Osteocyte (in vitro differentiated cells): ENCODE measurements around the gene CLECL1. TPM values are rescaled to one million over a fixed set of nuclear protein-coding genes. Genes with fewer than 3 reads are reported as not detected.
"Not testable (repeated sequence)": the region's sequence is repeated elsewhere in the genome, so short reads cannot be mapped to it uniquely, and the experiment has no call there.

Source experiments
- DNase-seq: peaks from one replicate; pipeline ENCODE4 v3.0.0; 2021; ENCODE audit warnings: mixed read lengths; ENCODE audit not compliant: unreplicated experiment; ENCODE audit errors: extremely low spot score
- H3K27ac Mint-ChIP-seq: one replicate; pipeline ENCODE4 v1.8.0; 2021; ENCODE audit warnings: mild to moderate bottlenecking, mixed read lengths; ENCODE audit not compliant: unreplicated experiment
- H3K27me3 Mint-ChIP-seq: one replicate; pipeline ENCODE4 v1.8.0; 2021; ENCODE audit warnings: mixed read lengths; ENCODE audit not compliant: unreplicated experiment
- H3K36me3 Mint-ChIP-seq: one replicate; pipeline ENCODE4 v1.8.0; 2021; ENCODE audit warnings: mixed read lengths; ENCODE audit not compliant: unreplicated experiment
- H3K4me1 Mint-ChIP-seq: one replicate; pipeline ENCODE4 v1.8.0; 2021; ENCODE audit warnings: mixed read lengths; ENCODE audit not compliant: unreplicated experiment
- H3K4me3 Mint-ChIP-seq: one replicate; pipeline ENCODE4 v1.8.0; 2021; ENCODE audit warnings: mild to moderate bottlenecking, moderate library complexity, mixed read lengths; ENCODE audit not compliant: unreplicated experiment
- H3K9me3 Mint-ChIP-seq: one replicate; pipeline ENCODE4 v1.8.0; 2021; ENCODE audit warnings: mixed read lengths; ENCODE audit not compliant: unreplicated experiment
- CTCF ChIP-seq: fragments of 200-600 bp; sonication (generic); IDR thresholded peaks from 2 replicates; pipeline ENCODE4 v1.5.0; 2021; ENCODE audit warnings: antibody characterized with exemption, mild to moderate bottlenecking, moderate library complexity
- total RNA-seq: library from RNA; stranded (reverse); gene quantifications from 2 replicates; pipeline ENCODE4 v1.2.1, GENCODE V29; 2021

The CLECL1 gene
- total RNA-seq, 1 donor from 2014 or later: not detected

DNA sequence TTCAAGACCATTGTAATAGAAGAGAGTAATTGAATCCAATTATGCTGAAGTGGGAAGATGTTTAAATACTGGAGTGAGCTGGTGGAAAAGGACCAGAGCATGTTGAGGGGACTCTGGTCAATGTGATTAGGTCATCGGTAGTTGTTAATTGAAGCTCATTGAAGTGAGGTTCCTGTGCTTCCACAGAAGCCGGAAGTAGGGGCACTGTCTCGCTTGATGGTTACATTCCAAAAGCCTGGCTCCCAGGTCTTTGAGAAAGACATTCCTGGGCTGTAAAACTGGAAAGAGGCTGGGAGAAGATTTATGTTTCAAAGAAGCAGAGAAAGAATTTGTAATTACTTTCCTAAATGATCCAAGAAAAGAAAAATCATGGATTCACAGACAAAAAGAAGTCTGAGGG, 12.3 kb upstream of the CLECL1 start:
- DNase-seq: no peak
- peaks cover 44% of the 10 kb centered on the region for H3K27me3 Mint-ChIP-seq
- H3K4me1 Mint-ChIP-seq: no peaks in the 10 kb centered on the region
- H3K27ac Mint-ChIP-seq: no peak overlapping the region
- no peak for TF ChIP-seq CTCF
- H3K9me3 Mint-ChIP-seq: no peaks in the 10 kb centered on the region
- H3K4me3 Mint-ChIP-seq: no peak overlapping the region
- H3K36me3 Mint-ChIP-seq: no peaks in the 10 kb centered on the region

DNA sequence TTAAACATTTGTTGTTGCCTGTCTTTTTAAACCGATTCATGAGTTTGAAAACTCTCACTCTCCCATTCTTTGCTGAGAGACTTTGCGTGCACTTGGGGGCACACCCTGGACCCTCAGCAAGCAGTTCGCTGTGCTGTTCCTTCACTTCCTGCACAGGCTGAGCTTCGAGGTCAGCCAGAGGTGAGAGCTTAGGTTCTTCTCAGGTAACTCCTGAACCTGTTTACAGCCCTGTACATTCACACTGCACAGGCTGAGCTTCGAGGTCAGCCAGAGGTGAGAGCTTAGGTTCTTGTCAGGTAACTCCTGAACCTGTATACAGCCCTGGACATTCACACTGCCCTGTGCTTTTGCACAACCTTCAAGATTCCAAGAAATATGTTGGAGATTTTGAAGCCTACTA, 9.8 kb upstream of the CLECL1 start:
- Mint-ChIP-seq H3K4me3 (no peak overlapping the region), H3K36me3 (no peaks in the 10 kb centered on the region), H3K27me3 (peaks cover 41% of the 10 kb centered on the region), H3K4me1 (no peaks in the 10 kb centered on the region), H3K27ac (no peak overlapping the region), H3K9me3 (no peaks in the 10 kb centered on the region)
- no peak for DNase-seq
- no peak for TF ChIP-seq CTCF

DNA sequence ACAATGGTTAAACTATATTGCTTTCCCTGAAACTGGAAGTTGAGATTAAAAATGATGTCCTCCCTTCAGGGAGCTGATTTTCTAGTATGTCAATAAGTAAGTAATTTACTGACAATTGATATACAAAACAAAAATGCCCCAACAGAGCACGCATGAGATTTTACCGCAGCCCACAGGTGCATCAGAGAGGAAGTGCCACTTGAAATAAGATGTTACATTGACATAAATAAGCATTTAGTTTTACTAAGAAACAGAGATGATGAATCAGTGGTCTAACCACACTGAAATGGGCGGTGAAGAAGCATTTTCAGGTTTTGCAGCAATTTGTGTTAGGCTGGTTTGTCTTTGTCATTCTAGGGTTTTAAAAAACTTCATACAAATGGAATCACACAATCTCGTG, 8.8 kb upstream of the CLECL1 start:
- no peak overlapping the region for H3K27ac Mint-ChIP-seq
- H3K27me3 Mint-ChIP-seq: peaks cover 36% of the 10 kb centered on the region

GRCh38 chr12:9740106-9740750, 7.3 kb upstream of the CLECL1 start:
- Mint-ChIP-seq H3K4me1 (no peaks in the 10 kb centered on the region), H3K9me3 (no peaks in the 10 kb centered on the region), H3K4me3 (no peak overlapping the region)

More for the DNA sequence above, 8.8 kb upstream of the CLECL1 start:
- no peak for TF ChIP-seq CTCF
- Mint-ChIP-seq H3K9me3 (no peaks in the 10 kb centered on the region), H3K4me3 (no peak overlapping the region), H3K36me3 (no peaks in the 10 kb centered on the region), H3K4me1 (no peaks in the 10 kb centered on the region)
- DNase-seq: no peak

GRCh38 chr12:9739404-9740105, 6.7 kb upstream of the CLECL1 start:
- peaks cover 34% of the 10 kb centered on the region for H3K27me3 Mint-ChIP-seq
- H3K9me3 Mint-ChIP-seq: not testable (repeated sequence)

More at GRCh38 chr12:9740106-9740750, 7.3 kb upstream of the CLECL1 start:
- no peak overlapping the region for H3K27ac Mint-ChIP-seq
- H3K27me3 Mint-ChIP-seq: peaks cover 40% of the 10 kb centered on the region
- no peaks in the 10 kb centered on the region for H3K36me3 Mint-ChIP-seq
- no peak for TF ChIP-seq CTCF
- no peak for DNase-seq

GRCh38 chr12:9738905-9739304, 6.0 kb upstream of the CLECL1 start:
- H3K36me3 Mint-ChIP-seq, H3K9me3 Mint-ChIP-seq, H3K4me1 Mint-ChIP-seq, H3K4me3 Mint-ChIP-seq, DNase-seq, H3K27ac Mint-ChIP-seq: not testable (repeated sequence)
- H3K27me3 Mint-ChIP-seq: peaks cover 30% of the 10 kb centered on the region

More at GRCh38 chr12:9739404-9740105, 6.7 kb upstream of the CLECL1 start:
- not testable (repeated sequence) for H3K4me3 Mint-ChIP-seq, H3K4me1 Mint-ChIP-seq, DNase-seq, H3K36me3 Mint-ChIP-seq, H3K27ac Mint-ChIP-seq
